NCI-H524 (cell line): ENCODE results near the gene SLC8A3.
"Not testable (repeated sequence)": the region's sequence is repeated elsewhere in the genome, so short reads cannot be mapped to it uniquely, and the experiment has no call there.

Source experiments
- DNase-seq, 2 experiments: peaks; one replicate each; lab custom pipeline; 2025; lab: John Stamatoyannopoulos, UW

Gene SLC8A3

GRCh38 chr14:70188659-70189455 is at the start of gene SLC8A3:
Gene SLC8A3 (minus strand): TSS chr14:70188951. CDS start chr14:70168422, 20,529 bp downstream.
- DNase-seq, result peak; percentile 81 to 91

DNA sequence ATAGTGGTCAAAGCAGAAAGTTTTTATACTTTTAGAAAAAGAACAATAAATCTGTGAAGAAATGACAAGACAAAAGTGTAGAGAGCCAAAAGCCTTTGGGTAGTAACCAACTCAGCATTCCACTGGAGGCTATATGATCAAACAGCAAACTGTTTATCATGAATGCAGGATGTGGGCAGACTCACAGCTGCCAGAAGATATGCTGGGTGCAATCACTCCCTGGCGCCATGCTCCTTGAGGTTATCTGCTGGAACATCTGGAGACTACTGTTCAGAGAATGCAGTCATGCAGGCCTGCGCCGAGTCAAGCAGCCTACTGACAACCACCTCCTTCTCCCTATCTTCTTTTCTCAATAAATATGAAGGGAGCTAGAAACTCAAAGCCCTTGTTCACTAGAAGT is 49.0 kb upstream of the SLC8A3 start:
- DNase-seq, result no peak

GRCh38 chr14:70234066-70234950 is 45.6 kb upstream of the SLC8A3 start:
- no peak for DNase-seq

DNA sequence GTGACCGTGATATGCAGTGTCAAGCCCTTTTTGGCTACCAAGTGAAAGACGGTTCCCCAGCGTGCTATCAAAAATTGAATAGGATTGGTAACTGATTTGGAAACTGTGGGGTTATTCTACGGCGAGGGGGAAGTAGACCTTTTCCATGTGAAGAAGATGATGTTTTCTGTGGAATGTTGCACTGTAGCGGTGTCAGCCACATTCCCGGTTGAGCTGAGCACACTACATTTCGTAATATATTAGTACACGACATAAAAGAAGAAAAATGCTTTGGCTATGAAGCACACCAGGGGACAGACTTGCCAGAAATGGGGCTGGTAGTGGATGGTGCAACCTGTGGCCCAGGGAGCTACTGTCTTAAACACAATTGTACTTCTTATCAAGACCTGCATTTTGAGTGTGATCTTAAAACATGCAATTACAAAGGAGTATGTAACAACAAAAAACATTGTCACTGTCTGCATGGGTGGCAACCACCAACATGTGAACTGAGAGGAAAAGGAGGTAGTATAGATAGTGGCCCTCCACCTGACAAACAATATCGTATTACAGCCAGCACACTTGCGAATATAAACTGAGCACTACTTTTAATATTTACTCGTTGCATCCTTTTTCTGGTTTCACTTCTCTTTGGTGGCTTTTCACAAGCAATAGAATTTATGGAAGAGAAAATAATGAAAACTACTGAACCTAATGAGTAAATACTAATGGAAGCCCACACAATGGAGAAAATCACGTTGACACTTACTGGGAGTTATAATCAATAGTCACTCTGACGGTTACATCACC is 43.2 kb upstream of the SLC8A3 start:
- DNase-seq, result not testable (repeated sequence)

GRCh38 chr14:70229877-70230640 is 41.3 kb upstream of the SLC8A3 start:
- DNase-seq, result not testable (repeated sequence)

- DNase-seq, result no peak
Measured at GRCh38 chr14:70213721-70214282, 25.1 kb upstream of the SLC8A3 start.

DNA sequence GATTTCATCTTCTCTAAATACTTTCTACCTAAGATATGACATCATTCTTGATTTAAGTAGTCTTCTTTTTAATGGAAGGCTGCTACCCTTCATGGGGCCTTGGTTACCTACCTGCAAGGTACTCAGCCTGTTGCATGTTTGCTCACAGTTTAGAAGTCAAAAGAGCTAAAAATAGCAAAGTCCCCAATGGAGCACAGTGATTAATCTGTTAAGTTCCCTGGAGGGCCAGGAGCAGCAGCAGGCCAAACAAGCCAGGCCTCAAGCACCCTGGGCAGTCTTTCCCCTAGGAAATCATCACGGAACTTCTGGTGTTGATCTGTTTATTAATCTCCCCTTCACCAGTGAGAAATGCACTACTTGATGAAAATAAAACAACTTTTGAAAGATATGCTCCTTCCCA is 24.0 kb upstream of the SLC8A3 start:
- DNase-seq, result no peak

DNA sequence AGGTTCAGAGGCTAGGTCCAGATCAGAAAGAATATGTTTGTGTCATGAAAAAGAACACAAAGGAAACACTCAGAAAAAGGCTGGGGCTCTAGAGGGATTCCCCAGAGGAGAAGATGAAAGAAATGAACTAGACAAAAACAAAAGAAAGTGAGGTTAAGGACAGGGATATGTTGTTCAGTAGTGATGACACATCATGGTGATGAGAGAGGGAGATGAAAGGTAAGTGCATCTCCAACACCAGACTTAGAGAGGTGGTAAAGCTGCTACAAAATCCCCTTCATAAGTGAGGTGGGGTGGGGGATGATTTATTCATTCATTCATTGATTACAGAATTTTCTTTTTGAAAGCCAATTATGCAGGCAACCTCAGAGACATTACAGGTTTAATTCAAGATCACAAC is 19.6 kb upstream of the SLC8A3 start:
- no peak for DNase-seq

- no peak for DNase-seq
Measured at GRCh38 chr14:70203686-70204085, 14.9 kb upstream of the SLC8A3 start.

GRCh38 chr14:70201994-70202393 is 13.2 kb upstream of the SLC8A3 start:
- no peak for DNase-seq

DNA sequence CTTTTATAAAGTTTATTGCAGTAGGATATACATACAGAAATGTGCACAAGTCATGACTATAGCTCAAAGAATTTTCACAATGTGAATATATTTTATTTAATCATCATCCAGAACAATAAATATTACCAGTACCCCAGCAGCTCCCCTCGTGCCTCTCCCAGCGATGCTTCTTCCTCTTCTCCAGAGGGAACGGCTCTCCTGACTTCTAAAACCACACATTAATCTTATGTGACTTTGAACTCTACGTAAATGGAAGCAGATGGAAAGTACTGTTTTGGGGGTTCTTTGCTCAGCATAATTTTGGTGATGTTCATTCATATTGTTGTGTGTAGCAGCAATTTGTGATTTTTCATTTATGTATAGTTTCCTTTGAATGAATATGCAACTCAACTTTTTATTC is 4.6 kb upstream of the SLC8A3 start:
- DNase-seq, result no peak

GRCh38 chr14:70192915-70193314 is 4.2 kb upstream of the SLC8A3 start:
- DNase-seq, result no peak

- no peak for DNase-seq
Measured at GRCh38 chr14:70190156-70190555, 1.4 kb upstream of the SLC8A3 start.

GRCh38 chr14:70189456-70190077 is 816 bp upstream of the SLC8A3 start:
- no peak for DNase-seq

GRCh38 chr14:70188322-70188658 is 461 bp downstream of the SLC8A3 start:
- DNase-seq, result peak; percentile 51 to 56

DNA sequence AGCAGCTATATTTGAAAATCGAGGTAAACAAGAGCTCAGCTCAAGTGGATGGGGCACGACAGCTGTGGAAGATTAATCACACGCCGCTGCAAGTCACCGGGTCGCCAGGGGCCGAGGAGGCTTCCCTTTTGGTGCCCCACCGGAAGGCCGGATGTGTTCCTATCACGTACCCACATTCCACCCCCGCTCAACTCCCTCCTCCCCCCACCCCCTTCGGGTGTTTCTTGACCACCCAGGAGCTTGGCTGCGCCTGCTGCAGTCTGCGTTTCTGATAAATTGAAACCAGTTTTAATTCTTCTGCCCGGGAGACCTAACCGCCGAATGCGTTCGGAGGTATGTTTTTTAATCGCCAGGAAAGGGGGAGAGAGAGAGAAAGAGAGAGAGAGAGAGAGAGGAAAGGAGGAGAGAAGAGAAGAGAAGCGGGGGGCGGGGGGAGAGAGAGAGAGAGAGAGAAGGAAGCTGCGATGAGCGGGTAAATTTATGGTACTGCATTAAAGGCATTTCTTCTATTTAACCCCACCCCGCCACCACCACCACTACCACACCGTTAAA is 1.8 kb downstream of the SLC8A3 start:
- DNase-seq, result peak; percentile 93 to 98

DNA sequence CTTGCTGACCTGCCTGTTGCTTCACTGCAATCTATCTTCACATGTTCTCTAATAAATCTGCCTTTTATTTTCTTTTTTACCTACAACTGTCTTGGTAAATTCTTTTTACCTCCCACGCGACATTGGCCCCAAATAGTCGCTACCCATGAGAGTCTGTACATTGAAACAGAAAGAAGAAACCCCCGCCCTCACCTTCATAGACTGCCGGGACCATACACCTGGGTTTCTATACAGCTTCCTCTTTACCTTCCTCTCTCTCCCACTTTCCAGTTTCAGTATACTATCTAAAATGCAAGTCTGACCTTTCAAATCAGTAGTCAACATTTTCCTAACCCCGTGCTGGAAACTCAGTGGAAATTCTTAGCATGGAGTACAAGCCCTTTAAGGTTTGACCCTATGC is 4.8 kb downstream of the SLC8A3 start:
- DNase-seq, result no peak

GRCh38 chr14:70181276-70181675 is 7.5 kb downstream of the SLC8A3 start:
- peak in 1 of 2 experiments; percentile 80 for DNase-seq

- no peak for DNase-seq
Measured at GRCh38 chr14:70180718-70181117, 8.0 kb downstream of the SLC8A3 start.

- DNase-seq, result peak; percentile 53 to 77
Measured at GRCh38 chr14:70177081-70177800, 11.5 kb downstream of the SLC8A3 start.
